ENCODE measurements around the gene PARP3.
"Not testable (repeated sequence)": the region's sequence is repeated elsewhere in the genome, so short reads cannot be mapped to it uniquely, and the experiment has no call there.

The PARP3 gene

DNA sequence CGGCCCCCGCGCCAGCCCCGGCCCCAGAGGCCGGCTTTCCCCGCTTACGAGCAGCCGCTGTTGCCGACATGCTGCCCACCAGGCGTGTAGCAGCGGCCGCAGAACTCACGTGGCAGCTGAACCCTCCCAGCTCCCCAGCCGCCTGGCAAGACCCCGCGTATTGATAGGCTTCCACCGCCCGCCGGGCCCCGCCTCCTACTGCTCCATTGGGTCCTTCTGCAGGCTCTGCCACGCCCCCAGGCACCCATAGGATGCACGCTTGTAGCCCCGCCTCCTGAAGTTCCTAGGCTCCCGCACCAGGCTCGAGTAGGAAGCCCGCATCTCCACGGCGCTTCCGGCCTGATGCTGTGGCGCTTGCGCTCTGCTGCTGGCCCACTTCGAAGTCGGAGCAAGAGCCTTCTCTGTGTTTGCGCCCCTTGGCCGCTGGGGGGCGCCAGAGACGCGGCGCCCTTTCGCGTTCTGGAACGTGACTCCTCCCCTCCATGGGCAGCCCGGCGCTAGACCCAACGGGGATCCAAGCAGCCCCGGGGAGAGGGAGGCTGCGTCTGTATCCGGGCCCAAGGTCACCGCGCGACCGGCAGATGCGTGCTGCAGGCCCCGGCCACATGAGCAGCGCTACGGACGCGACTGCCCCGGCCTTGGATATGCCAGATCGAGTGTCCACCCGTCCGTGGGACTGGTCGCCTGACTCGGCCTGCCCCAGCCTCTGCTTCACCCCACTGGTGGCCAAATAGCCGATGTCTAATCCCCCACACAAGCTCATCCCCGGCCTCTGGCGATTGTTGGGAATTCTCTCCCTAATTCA lies at the start of gene PARP3, which contains the start of gene RRP9:
Gene PARP3, plus strand, starts transcription at position 566 of the 805 bp plus-strand sequence. CDS start 993 bp downstream, outside the sequence.
Gene RRP9, minus strand, starts transcription at position 107 of the 805 bp plus-strand sequence. Its CDS starts 37 bp downstream, at position 70.
- peak; percentile 100 for DNase-seq

DNA sequence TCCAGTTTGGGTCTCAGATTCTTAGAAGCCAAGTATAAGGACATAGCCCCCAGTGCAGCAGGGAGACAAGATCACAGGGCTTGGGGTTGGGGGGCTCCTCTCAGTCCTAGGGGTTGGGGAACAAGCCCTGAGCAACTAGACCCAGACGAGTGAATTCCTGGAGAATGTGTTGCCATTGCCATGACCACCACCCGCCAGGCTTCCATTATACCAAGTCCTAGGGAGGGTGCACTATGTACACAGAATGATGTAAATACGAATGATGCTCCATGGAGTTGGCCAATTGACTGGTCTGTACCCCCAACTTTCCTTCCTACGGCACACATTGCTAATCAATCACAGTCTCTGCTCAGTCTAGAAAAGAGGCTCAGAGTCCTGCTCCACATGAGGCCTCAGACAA lies 47.8 kb upstream of the PARP3 start:
- DNase-seq: no peak

DNA sequence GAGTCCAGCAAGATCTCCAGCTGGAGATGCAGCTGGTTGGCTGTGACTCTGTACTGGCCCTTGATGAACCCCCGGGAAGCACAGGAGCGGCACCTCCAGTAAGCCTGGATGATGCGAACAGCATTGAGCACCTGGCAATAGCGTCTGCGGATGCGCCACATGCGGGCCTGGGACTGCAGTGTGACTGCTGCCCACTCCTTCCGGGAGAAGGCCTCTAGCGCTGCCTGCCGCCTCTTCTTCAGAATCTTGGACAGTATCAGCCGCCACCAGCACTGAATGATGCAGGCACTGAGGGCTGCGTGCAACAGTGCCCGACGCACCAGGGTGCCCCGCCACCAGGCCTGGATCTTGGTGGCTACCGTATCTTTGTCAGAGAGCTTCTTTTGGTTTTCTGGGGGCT lies 47.2 kb upstream of the PARP3 start:
- no peak for DNase-seq

DNA sequence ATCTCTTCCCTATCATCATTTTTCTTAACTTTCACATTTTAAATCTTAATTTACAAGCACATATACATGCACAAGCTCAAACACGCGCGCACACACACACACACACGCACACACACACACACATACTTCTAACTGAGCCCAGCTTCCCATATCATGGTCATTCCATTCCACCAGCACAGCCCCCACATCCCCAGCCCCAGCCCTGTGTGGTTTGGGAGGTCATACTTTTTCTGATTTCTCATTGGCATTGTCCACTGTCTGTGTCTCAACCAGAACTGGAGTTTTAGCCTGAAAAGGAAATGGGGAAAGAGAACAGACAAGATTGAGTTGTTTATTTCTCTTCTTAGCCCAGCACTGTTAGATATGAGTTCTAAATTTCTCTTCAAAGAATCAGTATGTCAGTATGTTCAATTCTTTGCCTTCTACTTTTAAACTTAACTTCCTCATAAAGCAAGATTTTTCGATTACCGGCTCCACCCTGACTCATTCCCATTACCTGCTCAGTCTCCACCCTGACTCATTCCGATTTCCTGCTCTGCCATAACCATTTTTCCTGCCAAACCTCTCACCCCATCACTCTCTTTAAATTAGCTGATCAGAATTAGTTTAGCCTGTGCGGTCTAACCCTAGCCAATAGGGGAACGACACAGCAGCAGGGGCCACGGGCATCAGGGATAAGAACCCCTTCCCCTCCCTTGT lies 45.4 kb upstream of the PARP3 start:
- DNase-seq: no peak

DNA sequence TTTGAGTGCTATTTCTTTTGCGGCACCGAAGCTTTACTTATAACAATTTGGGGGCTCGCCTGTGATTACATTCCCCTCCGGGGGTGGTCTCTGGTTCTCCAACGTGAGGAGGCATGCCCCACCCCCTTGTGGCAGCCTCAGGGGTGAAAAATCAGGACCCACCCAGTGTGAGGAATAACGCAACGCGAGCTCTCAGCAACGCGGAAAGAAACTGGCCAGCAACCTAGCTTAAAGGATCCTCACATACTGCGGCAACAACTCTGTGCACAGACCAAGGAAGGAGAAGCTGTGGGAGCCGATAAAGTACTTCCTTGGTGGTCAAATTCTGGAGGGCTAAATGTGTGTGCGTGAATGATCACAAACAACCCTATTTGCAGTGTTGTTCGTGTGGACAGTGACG lies 44.8 kb upstream of the PARP3 start:
- no peak for DNase-seq

DNA sequence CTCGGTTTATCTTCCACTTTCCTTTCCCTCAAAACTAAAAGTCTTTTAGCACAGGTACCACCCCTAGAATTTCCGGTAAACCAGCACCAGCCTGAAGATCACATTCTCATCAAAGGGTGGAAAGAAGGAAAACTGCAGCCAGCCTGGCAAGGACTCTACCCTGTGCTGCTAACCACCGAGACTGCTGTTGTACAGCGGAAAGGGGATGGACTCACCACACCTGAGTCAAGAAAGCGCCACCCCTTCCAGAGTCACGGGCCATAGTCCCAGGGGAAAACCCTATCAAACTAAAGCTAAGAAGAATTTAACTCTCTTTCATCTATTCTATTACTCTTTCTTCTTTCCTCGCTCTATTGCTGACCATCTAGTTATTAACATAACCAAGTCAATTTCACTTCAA lies 42.1 kb upstream of the PARP3 start:
- DNase-seq: not testable (repeated sequence)

DNA sequence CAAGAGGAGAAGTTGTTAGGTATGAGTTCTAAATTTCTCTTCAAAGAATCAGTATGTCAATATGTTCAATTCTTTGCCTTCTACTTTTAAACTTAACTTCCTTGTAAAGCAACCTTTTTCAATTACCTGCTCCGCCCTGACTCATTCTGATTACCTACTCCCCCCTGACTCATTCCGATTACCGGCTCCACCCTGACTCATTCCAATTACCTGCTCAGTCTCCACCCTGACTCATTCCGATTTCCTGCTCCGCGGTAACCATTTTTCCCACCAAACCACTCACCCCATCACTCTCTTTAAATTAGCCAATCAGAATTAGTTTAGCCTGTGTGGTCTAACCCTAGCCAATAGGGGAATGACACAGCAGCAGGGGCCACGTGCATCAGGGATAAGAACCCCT lies 39.8 kb upstream of the PARP3 start:
- not testable (repeated sequence) for DNase-seq

DNA sequence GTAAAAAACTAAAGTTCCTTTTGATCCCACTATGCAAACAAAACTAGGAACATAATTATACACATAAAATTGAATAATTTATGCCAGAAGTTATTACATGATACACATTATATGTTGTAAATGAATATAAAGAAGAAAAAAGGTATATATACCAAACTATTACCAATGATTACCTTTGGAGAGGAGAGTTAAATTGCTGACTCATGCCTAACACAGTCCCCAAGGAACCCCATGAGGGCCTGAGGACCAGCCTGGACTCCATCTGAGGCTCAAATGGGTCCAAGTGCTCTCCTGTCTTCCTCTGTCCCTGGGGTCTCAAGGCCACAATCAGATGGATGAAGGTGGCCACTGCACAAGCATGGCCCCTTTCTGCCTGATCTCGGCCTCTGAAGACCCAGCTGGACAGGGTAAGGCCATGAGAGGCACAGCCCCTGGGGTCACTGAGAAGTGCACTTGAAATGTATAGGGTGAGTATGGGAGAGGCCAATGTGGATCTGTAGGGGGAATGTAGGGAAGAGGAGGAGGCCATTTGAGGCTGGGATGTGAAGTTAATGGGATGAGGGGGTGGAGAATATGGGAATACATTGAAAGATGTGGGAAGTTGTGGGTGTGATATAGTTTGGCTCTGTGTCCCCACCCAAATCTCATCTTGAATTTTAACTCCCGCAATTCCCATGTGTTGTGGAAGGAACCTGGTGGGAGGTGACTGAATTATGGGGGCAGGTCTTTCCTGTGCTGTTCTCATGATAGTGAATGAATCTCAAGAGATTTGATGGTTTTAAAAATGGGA lies 37.9 kb upstream of the PARP3 start:
- no peak for DNase-seq

DNA sequence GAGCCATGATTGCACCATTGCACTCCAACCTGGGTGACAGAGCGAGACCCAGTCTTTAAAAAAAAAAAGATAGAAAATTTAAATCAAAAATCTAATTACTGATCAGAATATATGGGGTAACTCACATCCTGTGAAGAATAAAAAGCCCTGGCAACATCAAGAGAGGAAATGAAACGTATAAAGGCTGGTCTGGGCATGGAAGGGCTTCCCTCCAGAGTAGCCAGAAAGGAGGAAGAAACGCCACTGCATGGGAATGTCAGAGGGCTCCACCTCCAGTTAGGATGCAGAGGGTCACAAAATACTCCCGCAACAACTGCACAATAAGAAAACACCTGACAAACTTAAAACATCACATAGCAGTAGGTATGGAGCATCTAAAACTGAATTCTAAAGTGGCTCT lies 34.1 kb upstream of the PARP3 start:
- no peak for DNase-seq

DNA sequence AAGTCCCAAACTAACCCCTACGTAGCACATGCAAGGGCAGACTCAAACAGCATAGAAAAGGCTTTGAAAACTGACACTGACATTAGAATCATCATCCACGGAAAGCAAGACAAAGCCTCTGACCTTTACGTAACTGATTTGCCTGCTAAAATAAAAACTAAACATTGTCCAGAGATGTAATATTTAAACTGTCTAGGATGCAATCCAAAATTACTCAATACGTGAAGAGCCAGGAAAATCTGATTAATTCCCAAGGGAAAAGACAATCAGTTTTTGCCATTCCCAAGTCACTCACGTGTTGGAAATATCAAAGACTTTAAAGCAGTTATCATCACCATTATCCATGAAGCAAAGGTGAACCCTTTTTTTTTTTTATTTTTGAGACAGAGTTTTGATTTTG lies 25.7 kb upstream of the PARP3 start:
- no peak for DNase-seq

DNA sequence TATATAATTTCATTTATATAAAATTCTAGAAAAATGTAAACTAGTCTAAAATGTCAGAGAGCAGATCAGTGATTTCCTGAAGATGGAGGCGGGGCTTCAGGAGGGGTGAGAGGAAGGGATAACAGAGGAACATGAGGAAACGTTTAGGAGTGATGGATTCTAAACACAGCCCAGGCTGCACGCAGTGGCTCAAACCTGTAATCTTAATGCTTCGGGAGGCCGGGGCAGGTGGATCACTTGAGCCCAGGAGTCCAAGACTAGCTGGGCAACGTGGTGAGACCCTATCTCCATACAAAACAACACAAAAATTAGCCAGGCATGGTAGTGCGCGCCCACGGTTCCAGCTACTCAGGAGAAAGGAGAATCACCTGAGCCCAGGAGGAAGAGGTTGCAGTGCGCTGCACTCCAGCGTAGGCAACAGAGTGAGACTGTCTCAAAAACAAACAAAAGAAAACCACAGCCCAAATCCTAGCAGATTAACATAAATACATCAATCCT lies 21.0 kb upstream of the PARP3 start:
- DNase-seq: no peak

DNA sequence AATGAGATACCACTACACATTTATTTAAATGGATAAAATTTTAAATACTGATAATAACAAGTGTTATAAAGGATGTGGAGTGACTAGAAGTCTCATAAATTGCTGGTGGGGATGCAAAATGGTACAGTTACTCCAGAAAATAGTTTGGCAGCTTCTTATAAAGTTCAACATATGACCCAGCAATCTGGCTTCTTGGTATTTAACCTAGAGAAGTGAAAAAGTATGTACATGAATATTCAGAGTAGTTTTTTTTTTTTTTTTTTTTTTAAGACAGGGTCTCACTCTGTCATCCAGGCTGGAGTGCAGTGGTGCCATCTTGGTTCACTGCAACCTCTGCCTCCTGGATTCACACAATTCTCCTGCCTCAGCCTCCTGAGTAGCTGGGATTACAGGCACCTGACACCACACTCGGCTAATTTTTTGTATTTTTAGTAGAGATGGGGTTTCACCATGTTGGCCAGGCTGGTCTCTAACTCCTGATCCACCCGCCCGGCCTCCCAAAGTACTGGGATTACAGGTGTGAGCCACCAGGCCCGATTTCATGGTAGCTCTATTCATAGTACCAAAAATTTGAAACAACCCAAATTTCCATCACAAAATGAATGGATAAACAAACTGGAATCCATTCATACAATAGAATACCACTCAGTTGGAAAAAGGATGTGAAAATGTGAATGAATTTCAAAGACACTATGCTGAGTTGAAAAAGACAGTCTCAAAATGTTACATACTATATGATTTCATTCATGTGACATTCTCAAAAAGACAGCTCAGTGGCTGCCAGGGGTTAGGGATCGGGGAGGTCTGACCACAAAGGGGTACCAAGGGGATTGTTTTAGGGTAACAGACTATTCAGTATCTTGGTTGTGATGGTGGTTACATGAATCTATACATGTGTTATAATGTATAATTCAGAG lies 14.8 kb upstream of the PARP3 start:
- no peak for DNase-seq

DNA sequence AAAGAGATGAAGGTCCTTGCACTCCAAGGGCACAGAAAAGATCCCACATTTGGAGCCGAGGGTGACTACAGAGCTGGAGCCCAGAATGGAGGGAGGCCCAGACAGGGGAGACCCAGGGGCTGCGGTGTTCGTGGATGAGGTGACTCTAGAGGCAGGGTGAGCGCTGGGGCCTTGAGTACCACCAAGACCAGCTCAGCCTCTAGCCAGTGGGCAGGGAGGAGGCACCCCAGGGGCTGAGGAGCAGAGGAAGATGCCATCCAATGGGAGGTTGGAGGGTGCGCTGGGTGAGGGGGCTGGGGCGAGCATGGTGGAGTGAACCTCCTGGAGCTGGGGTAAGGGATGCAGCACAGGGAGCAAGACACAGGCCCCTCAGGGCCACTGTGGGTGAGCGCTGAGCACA lies 13.7 kb upstream of the PARP3 start:
- no peak for DNase-seq

DNA sequence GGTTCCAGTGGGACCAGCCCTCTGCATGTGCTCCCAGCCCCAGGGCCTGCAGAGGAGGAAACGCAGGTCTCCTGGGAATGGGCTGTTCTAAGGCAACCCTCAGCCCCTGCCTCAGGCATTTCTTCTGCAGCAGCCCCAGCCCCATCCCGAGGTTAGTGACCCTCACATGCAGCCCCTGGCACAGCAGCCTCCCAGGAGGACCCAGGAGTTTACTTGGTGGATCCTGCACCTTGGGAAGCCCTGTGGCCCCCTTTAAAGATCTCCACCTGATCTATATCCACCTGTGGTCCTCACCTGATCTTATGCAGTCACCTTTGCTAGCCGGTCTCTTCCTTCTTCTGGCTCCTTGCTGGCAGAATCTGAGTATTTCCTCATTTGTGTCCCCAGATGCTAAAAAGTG lies 13.2 kb upstream of the PARP3 start:
- not testable (repeated sequence) for DNase-seq

DNA sequence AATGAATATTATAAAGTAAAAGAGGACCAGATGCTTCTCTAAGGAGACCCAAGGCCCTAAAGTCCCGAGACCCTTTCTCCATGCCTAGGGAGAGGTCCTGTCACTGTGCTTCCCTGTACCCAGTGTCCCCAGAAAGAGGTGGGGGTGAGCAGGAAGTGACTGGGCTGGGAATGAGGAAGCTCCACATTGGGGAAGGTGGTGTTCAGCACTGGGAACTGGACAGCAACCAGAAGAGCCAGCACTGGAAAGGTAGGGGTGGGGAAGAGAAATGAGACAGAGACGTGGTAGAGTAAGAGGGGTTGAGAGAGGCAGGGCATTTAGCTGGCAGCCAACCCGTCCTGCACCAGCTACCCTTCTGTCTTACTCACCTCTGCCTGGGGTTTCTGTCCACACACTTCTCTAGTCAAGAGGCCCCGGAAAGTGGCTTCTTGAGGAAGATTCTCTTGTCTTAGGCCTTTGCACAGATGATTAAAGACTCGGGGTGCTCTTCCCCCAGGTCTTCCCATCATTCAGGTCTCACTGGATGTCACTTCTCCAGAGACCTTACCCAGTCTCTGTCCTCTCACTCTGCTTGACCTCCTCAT lies 12.7 kb upstream of the PARP3 start:
- no peak for DNase-seq

DNA sequence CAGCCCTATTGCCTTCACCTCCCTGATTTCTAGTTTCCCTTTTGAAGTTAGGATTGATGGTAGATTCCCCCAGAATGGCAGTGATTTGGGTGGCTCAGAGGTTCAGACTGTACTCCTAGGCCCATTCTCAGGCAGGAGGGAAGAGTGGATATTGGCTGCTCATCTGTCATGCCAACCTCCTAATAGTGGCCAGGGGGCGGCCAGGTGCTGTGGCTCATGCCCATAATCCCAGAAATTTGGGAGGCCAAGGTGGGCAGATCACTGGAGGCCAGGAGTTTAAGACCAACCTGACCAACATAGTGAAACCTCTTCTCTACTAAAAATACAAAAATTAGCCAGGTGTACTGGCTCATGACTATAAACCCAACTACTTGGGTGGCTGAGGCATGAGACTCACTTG lies 11.7 kb upstream of the PARP3 start:
- no peak for DNase-seq

DNA sequence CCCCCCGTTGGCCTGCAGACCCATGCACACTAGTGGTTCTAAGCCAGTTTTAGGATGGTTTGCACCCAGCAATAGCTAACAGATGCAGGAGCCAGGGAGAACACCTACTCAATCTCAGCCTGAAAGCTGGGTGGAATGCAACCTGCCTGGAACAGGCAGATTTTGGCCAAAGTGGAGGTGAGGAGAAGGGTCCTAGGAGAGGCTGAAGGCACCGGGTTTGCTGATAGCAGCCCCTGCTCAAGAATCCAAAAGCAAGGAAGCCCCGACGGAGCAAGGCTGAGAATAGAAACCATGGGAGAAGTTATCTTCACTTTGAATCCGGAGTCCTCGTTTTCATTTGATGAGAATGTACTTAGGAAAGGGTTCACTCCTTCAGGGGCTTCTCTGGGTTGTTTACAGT lies 10.4 kb upstream of the PARP3 start:
- no peak for DNase-seq

DNA sequence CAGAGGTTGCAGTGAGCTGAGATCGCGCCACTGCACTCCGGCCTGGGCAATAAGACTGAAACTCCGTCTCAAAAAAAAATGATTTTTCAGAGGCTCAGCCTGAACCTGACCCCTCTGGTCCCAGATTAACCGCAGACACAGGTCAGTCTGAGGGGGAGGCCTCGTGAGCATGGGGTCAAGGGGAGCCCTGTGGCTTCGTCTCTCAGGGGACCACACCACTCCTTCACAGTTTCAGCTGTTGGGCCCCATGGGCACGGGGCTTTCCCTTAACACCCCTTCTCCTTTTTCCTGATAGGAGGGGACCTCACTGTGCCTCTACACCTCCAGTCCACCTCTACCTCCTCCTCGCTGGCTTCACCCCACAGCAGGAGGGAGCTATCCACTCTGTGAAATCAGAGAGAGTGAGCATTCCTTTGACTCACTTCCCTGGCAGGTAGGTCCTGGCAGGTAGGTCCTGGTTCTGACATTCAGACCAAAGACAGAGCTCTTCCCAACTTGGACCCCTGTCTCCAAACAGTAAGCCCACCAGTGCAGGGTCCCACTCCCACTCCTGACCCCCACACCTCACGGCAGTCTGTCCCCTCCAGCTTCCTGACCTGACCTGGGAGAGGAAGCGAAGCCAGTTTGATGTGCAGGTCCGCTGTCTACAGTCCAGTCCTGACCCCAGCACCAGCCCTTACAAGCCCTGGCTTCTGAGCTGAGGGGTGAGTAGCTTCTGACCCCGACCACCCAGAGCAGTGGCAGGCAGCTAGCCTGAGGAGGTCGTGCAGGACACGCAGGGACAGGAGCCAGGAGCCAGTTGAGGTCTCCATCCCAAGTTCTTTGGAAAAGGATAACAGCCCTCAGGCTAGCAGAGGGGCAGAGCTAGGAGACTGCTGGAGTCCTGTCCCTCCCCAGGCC lies 9.4 kb upstream of the PARP3 start:
- DNase-seq: no peak

DNA sequence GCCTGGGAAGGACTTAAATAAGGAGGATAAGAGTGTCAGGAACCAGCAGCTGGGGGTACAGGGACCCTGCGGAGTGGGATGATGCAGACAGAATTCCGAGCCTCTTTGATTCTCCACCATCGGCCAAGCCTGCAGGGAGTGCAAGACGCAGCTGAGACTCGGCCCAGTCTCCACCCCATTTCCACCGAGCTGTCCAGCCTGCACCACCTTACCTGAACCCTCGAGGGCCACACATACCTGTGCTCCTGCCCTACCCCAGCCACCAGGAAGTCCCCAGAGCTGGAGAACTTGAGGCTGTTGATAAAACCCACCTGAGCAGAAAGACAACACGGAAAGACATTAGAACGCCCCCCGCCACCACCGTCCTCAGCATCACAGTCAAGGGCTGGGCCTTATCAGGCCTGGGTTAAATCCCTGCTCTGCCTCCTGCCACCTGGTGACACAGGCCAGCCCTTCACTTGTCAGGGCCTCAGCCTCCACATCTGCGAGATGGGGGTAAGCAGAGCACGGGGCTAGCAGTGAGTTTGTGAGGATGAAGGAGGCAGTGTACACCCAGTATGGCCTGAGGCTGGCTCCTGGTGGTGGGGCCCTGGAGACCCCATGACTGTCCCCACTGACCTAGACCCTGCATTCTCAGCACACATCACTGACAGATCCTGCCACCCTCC lies 8.6 kb upstream of the PARP3 start:
- no peak for DNase-seq
